Glutamatergic neuron (in vitro differentiated cells): Measurements from ENCODE around the gene F2R. TPM values are rescaled to one million over a fixed set of nuclear protein-coding genes. Genes with fewer than 3 reads are reported as not detected.

Experiments
- DNase-seq: peaks from one replicate; pipeline ENCODE4 v3.0.0; 2022
- H3K27ac Mint-ChIP-seq: one replicate; pipeline ENCODE4 v1.8.0; 2020; ENCODE audit warnings: mild to moderate bottlenecking, mixed read lengths, inconsistent platforms; ENCODE audit not compliant: unreplicated experiment
- H3K27me3 Mint-ChIP-seq: one replicate; pipeline ENCODE4 v1.8.0; 2020; ENCODE audit warnings: mild to moderate bottlenecking, moderate library complexity, mixed read lengths, inconsistent platforms; ENCODE audit not compliant: unreplicated experiment
- H3K36me3 Mint-ChIP-seq: one replicate; pipeline ENCODE4 v1.8.0; 2020; ENCODE audit warnings: mild to moderate bottlenecking, mixed read lengths, inconsistent platforms; ENCODE audit not compliant: unreplicated experiment
- H3K4me1 Mint-ChIP-seq: one replicate; pipeline ENCODE4 v1.8.0; 2020; ENCODE audit warnings: mild to moderate bottlenecking, low read depth, mixed read lengths, inconsistent platforms; ENCODE audit not compliant: unreplicated experiment
- H3K4me3 Mint-ChIP-seq: one replicate; pipeline ENCODE4 v1.8.0; 2020; ENCODE audit warnings: mild to moderate bottlenecking, mixed read lengths, inconsistent platforms; ENCODE audit not compliant: unreplicated experiment
- H3K9me3 Mint-ChIP-seq: one replicate; pipeline ENCODE4 v1.8.0; 2020; ENCODE audit warnings: mild to moderate bottlenecking, moderate library complexity, mixed read lengths, inconsistent platforms; ENCODE audit not compliant: unreplicated experiment
- total RNA-seq: library from RNA; stranded (reverse); fragmentation: NEBNext Ultra II Directional; extraction: Animal tissue kit (Norgen Biotek cat#: 25700); gene quantifications from one replicate; pipeline ENCODE4 v1.2.1, GENCODE V29; 2021; ENCODE audit not compliant: unreplicated experiment
- TF ChIP-seq, protein P1 (sequence below): fragments of 200-600 bp; sonication (generic); IDR thresholded peaks from one replicate; pipeline ENCODE4 v1.5.0; 2021; ENCODE audit not compliant: partially characterized antibody, unreplicated experiment

The F2R gene
- total RNA-seq, 1 donor from 2014 or later: 59.3 TPM

DNA sequence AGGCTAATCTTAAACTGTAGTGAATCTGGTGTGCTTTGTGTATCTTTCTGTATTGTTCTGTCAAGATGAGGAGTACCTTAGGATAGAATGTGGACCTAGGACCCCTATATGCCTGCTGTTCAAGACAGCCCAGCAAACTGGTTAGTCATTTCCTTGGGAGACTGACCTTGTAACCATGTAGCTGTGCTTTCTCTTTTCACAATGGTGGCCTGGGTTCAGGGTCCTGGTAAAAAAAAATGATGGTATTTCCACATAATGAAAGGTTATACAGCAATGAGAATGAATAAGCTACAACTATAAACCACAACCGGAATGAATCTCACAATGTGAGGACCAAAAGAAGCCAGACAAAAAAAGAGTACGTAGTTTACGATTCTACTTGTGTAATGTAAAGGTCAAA, 66.5 kb downstream of the F2R start:
- TF ChIP-seq, protein P1, sequence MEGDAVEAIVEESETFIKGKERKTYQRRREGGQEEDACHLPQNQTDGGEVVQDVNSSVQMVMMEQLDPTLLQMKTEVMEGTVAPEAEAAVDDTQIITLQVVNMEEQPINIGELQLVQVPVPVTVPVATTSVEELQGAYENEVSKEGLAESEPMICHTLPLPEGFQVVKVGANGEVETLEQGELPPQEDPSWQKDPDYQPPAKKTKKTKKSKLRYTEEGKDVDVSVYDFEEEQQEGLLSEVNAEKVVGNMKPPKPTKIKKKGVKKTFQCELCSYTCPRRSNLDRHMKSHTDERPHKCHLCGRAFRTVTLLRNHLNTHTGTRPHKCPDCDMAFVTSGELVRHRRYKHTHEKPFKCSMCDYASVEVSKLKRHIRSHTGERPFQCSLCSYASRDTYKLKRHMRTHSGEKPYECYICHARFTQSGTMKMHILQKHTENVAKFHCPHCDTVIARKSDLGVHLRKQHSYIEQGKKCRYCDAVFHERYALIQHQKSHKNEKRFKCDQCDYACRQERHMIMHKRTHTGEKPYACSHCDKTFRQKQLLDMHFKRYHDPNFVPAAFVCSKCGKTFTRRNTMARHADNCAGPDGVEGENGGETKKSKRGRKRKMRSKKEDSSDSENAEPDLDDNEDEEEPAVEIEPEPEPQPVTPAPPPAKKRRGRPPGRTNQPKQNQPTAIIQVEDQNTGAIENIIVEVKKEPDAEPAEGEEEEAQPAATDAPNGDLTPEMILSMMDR: no peak
- Mint-ChIP-seq H3K27me3 (no peaks in the 10 kb centered on the region), H3K4me1 (no peaks in the 10 kb centered on the region), H3K36me3 (no peaks in the 10 kb centered on the region), H3K27ac (no peak overlapping the region), H3K4me3 (no peak overlapping the region), H3K9me3 (peaks cover 2% of the 10 kb centered on the region)
- no peak for DNase-seq

Other genes with a start within 250 kb of the F2R start
- gene F2RL2, start 92.7 kb upstream of the F2R start, total RNA-seq: not detected
- gene F2RL1, start 102.9 kb downstream of the F2R start, total RNA-seq: 0.42 TPM
- gene S100Z, start 133.9 kb downstream of the F2R start, total RNA-seq: not detected
- gene CRHBP, start 236.9 kb downstream of the F2R start, total RNA-seq: not detected